GM19467 (cell line): Measurements from ENCODE around the gene TANGO2.

ENCODE experiments used
- ATAC-seq: cut with Tn5 transposase; IDR thresholded peaks from one replicate; pipeline ENCODE4 v1.9.1; 2021; ENCODE audit warnings: mild to moderate bottlenecking, moderate library complexity; ENCODE audit not compliant: unreplicated experiment

Gene TANGO2

GRCh38 chr22:20024650-20025397, 3.9 kb downstream of the TANGO2 start:
- ATAC-seq: no peak

DNA sequence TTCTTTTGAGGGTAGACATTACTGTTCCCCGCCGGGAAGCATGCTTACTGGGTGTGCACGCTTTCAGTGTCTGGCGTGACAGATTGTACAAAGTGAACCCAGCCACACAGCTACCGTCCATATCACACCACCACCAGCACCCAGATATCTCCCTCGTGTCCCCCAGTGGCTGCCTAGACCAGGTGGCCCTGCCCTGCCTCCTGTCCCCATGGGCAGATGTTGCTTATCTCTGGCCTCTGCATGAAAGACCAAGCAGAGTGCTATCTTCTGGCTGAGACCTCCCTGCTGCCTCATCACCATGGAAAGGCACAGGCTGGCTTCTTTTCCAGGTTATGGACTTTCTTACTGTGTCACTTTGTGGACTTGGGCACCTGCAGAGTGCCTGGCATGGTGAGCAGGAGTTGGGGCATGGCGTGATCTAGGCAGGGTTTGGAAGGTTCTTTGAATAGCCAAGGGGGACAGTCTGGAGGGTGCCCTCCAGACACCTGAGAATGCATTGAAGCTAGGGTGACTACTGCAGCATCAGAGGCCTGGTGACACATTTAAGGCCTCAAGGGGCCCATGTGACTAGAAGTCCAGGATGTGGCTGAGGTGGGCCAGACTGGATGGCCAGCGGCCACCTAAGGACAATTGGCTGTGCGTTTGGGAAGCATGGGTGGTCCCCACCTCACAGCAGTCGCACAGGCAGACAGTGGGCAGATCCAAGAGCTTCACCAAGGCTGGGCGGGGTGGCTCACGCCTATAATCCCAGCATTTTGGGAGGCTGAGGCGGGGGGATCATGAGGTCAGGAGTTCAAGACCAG, 4.7 kb downstream of the TANGO2 start:
- no peak for ATAC-seq

- no peak for ATAC-seq
These were observed 5.4 kb downstream of the TANGO2 start for GRCh38 chr22:20026204-20026908.

- ATAC-seq: no peak
These were observed 6.2 kb downstream of the TANGO2 start for GRCh38 chr22:20026996-20027601.

DNA sequence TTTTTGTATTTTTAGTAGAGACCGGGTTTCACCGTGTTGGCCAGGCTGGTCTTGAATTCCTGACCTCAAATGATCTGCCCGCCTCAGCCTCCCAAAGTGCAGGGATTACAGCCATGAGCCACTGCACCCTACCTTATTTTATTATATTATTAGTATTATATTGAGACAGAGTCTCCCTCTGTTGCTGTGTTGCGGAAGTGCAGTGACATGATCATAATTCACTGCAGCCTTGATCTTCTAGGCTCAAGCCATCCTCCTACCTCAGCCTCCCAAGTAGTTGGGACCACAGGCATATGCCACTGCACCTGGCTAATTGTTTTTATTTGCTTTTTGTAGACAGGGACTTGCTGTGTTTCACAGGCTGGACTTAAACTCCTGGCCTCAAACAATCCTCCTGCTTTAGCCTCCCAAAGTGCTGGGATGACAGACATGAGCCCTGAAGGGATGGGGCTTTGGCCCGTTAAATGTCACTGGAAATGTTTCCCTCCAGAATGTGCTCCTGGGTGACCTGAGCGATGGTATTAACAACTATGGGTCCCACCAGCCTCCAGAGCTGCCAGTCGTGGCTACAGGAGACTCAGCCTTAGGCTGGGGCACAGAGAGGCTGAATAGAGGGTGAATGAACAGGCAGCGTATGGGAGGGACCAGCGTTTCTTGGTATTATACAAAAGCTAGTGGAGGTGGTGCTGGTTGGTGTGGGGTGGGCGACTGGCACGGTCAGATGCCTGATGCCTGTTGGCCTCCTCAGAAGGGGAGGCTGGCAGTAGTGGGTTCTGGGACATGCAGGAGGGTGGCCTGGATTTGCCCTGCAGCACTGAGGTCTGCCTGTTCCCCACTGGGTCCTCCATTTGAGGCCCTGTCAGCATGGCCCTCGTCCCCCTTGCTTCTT, 7.3 kb downstream of the TANGO2 start:
- no peak for ATAC-seq

DNA sequence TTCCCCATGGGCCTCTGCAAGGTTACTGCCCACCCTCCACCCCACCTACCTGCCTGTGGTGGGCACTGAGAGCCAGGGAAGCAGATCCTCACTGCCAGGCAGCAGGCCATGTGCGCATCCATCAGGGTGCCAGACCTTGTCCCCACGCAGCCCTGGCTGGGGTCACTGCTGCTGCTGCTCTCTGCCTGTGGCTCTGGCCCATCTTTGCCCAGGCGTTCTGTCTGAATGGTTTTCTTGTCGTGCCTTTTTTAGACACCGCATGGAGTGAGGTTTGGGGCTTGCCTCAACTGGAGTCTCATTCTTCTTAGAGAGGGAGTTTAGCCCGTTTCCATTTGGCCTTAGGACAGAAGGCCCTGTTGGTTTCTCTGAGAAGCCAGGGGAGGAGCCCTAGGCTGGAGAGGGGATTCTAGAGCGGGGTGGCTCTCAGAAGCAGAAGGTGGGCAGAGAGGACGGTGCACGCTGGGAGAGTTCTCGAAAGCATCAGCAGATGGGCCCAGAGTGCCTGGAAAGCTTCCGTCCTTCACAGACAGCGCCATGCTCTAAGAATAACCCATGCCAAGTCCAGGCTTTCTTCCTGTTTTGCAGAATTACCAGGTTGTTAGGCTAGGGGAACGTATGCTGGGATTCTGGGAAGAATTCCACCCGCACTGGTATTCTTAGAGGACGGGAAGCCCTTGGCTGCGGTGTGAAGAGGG, 8.1 kb downstream of the TANGO2 start:
- ATAC-seq: no peak

- no peak for ATAC-seq
These were observed 8.8 kb downstream of the TANGO2 start for GRCh38 chr22:20029550-20030225.

GRCh38 chr22:20031732-20032406, 11.0 kb downstream of the TANGO2 start:
- no peak for ATAC-seq

- ATAC-seq: no peak
These were observed 11.6 kb downstream of the TANGO2 start for GRCh38 chr22:20032407-20032991.

DNA sequence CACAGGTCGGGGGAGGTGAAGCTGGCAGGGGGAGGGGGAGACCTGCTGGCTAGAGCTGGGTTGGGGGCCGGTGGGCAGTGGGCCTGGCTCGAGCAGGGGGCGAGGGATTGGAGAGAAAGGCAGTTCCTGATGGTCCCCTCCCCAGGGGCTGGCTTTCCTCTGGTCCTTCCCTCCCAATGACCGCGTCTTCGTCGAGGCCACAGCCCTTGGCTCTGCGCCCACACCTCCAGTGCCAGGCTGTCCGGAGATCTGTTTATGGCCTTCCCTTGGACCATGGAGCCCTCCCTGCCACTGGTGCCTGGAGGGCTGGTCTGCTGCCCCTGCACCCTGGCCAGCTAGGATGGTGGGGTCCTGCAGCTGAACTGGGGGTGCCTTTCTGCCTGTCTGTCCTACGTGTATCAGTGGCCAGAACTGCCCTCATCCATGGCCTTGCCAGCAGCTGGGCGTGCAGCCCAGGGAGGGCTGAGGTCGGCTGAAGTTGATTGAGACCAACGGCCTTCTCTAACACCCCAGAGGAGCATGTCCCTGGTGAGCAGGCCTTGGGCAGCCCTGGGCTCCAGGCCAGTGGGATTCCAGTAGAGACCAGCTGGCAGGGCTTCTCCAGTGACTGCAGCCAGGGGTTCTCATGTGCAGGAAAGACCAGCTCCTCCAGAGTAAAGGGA, 12.3 kb downstream of the TANGO2 start:
- no peak for ATAC-seq

- ATAC-seq: no peak
These were observed 13.2 kb downstream of the TANGO2 start for GRCh38 chr22:20034143-20034542.

DNA sequence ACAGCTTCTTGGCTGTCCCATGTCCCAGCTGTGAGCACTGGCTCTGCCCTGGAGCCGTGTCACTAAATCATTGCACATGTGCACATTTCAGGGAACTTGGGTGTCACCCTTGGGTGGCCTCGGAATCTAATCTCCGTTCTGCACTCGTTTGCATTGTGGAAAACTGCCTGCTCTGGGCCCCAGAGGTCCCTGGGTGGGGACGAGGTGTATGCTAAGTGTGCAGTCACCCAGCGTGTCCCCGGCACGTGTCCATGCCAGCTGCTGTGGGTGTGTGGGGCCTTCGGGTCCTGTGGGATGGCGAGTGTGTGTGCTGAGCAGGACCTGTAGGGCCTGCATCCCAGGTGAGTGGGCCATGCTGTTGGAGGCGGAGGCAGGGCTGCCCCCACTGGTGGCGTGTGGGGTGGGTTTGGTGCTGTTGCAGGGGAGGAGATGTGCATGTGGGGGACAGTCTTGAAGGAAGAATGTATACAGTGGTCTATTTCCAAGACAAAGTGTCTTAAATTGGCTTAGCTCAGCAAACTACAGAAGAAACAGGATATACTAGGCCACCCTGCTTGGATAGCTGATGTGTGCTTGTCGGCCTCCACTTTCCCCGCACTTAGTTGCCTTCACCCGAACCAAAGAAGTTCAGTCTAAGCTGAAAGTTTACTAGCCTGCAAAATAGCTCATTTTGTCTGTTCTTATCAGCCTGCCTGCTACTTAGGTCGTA, 14.6 kb downstream of the TANGO2 start:
- no peak for ATAC-seq

GRCh38 chr22:20036084-20036482, 15.2 kb downstream of the TANGO2 start:
- ATAC-seq: no peak

DNA sequence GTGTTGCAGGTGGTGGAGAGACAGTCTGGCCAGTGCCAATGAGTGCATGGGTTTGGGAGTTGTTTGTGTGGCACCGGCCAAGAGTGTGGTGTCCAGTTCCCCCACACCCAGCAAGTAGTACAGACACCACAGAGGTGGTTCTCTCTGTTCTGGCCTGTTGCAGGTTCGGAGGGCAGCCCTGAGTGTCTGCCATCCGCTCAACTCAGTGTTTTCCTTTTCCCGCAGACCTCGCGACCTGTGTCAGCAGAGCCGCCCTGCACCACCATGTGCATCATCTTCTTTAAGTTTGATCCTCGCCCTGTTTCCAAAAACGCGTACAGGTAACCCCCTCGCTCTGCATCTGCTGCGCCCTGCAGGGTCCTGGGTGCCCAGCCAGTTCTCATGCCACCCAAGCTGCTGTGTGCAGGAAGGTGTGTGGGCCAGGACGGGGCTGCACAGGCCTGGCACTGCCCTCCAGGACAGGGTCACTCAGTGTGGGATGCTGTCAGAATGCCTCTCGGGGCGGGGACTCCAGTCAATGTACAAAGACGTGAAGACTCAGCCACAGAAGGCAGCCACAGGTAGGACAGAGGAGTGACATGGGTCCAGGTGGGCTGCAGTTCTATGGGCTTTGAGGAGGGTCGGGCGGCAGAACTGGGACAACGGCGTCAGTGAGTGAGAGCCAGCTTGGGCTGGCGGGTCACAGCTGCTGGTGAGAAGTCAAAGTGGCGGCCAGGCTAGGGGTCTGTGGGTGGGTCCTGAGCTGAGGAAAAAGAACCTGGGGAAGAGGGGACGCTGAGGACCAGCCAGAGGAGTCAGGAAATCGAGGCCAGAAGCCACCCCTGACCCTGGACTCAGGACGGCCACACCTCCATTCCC, 15.9 kb downstream of the TANGO2 start:
- no peak for ATAC-seq

GRCh38 chr22:20037419-20037818, 16.5 kb downstream of the TANGO2 start:
- no peak for ATAC-seq

DNA sequence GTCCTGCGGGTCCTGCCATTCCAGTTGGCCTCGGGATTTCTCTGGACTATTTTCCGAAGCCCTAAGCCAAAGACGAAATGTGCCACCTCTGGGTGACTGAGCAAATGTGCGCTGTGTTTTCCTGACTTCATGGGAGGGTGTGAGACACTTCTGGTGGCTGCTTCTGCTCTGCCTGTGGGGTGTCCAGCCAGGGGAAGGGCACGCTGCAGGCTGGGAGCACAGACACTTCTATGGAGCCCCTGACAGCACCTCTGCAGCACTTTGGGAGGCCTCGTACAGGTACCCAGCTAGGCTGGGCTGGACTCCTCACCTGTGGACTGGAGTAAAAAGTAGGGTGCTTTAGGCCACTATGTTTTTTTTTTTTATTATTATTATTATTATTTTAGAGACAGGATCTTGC, 17.7 kb downstream of the TANGO2 start:
- ATAC-seq: no peak
